Sigmoid colon (tissue), 7 donors: ENCODE measurements around the gene LIMS2. TPM values are rescaled to one million over a fixed set of nuclear protein-coding genes. Genes with fewer than 3 reads are reported as not detected.

ENCODE experiments used
- DNase-seq: peaks from one replicate; pipeline ENCODE4 v3.0.0-alpha.2; 2019
- H3K27ac ChIP-seq, 4 donors: fragments of 200-600 bp; sonication (generic); one replicate each; pipeline ENCODE4 v1.5.1; 2016 to 2019; ENCODE audit warnings: mild to moderate bottlenecking in 1 of 4
- H3K27me3 ChIP-seq, 3 donors: fragments of 200-600 bp; sonication (generic); one replicate each; pipeline ENCODE4 v1.5.1; 2019; ENCODE audit warnings: mild to moderate bottlenecking in 1 of 3
- H3K36me3 ChIP-seq, 4 donors: fragments of 200-600 bp; sonication (generic); one replicate each; pipeline ENCODE4 v1.5.1; 2016 to 2019
- H3K4me1 ChIP-seq, 4 donors: fragments of 200-600 bp; sonication (generic); one replicate each; pipeline ENCODE4 v1.5.1; 2017 to 2019
- H3K4me3 ChIP-seq, 4 donors: fragments of 200-600 bp; sonication (generic); one replicate each; pipeline ENCODE4 v1.5.1; 2017 to 2019; ENCODE audit warnings: mild to moderate bottlenecking in 2 of 4, moderate library complexity in 1 of 4
- H3K9me3 ChIP-seq, 4 donors: fragments of 200-600 bp in 3 of 4; sonication (generic) in 3 of 4; one replicate each; pipeline versions ENCODE4 v1.5.1 to v1.6.1; 2013 to 2019
- CTCF ChIP-seq, 4 experiments: fragments of 450-650 bp in 3 of 4; fragments of 200-600 bp in 1 of 4; IDR thresholded peaks; one replicate each; pipeline ENCODE4 v1.5.1; 2016 to 2019; ENCODE audit warnings: antibody characterized with exemption in 4 of 4, mild to moderate bottlenecking in 3 of 4, moderate library complexity in 2 of 4
- EP300 ChIP-seq, 4 donors: sonication (generic); formaldehyde crosslinking; IDR thresholded peaks; one replicate each; pipeline ENCODE4 v1.6.1; 2017; ENCODE audit warnings: antibody characterized with exemption in 4 of 4
- POLR2A ChIP-seq, 2 donors: fragments of 450-650 bp; IDR thresholded peaks; one replicate each; pipeline ENCODE4 v1.6.1; 2016; ENCODE audit warnings: antibody characterized with exemption in 2 of 2, mild to moderate bottlenecking in 2 of 2, moderate library complexity in 2 of 2
- POLR2AphosphoS5 ChIP-seq, 4 donors: sonication (generic); formaldehyde crosslinking; IDR thresholded peaks; one replicate each; pipeline ENCODE4 v1.6.1; 2017; ENCODE audit warnings: antibody characterized with exemption in 4 of 4
- WGBS, 2 donors: extraction: QIAGEN DNeasy Blood & Tissue Kit; methylation state at CpG; one replicate each; pipeline ENCODE4 v1.1.7; 2013; 5-methylcytosine and 5-hydroxymethylcytosine counted together
- intact Hi-C: fragments of 100-400 bp; cut with DNase I; formaldehyde crosslinking; loops from one replicate; pipeline ENCODE4 v1.15.1; 2023
- polyA plus RNA-seq, 3 donors: library from polyadenylated mRNA; stranded (reverse); fragments of 200-250 nt; gene quantifications; one replicate each; pipeline ENCODE4 v1.2.3, GENCODE V29; 2013
- total RNA-seq, 4 donors: library from RNA; depleted of rRNA; stranded (reverse); fragments of >200 nt; gene quantifications; one replicate each; pipeline ENCODE4 v1.1.0, GENCODE V29; 2016
- donor health status: healthy with polysubstance abuse.
- donor health status: Bipolar disorder and iron deficiency.
- donor health status: healthy.

The LIMS2 gene
- total and polyA plus RNA-seq, 7 donors = 3.2 to 357 (median 125) TPM

- Histone ChIP-seq H3K9me3 (no peaks in the 10 kb centered on the region), H3K4me3 (no peak overlapping the region), H3K4me1 (peaks cover 0 to 99% (median 93%) of the 10 kb centered on the region in 4 donors), H3K27ac (peak overlapping the region; percentile 78 to 97 (median 92)), H3K36me3 (peaks cover 18 to 64% (median 32%) of the 10 kb centered on the region in 4 donors), H3K27me3 (no peaks in the 10 kb centered on the region)
- TF ChIP-seq POLR2A (IDR thresholded peaks at IDR 0.05) = no peak
- TF ChIP-seq EP300 (IDR thresholded peaks at IDR 0.05) = no peak
- no peak for TF ChIP-seq CTCF (IDR thresholded peaks at IDR 0.05)
- no peak for TF ChIP-seq POLR2AphosphoS5 (IDR thresholded peaks at IDR 0.05)
- 66 to 78% methylated on average over 1 of the region's 1 CpG for WGBS, 2 donors
- intact Hi-C loops = loop anchor here (5.0 kb wide), 1 partner anchor 52 kb away; no protein-coding TSS in a partner anchor
- no peak for DNase-seq
Observed at GRCh38 chr2:127645026-127645394, 30.3 kb downstream of the LIMS2 start.

- H3K9me3 ChIP-seq = no peaks in the 10 kb centered on the region
- peak overlapping the region; percentile 57 to 97 (median 92) for H3K27ac ChIP-seq
- H3K27me3 ChIP-seq = no peaks in the 10 kb centered on the region
- H3K4me3 ChIP-seq = no peak overlapping the region
- DNase-seq = peak; percentile 54
- H3K4me1 ChIP-seq = peaks cover 0 to 98% (median 90%) of the 10 kb centered on the region in 4 donors
- TF ChIP-seq POLR2AphosphoS5 (IDR thresholded peaks at IDR 0.05) (peak in 2 of 4 donors; percentile 32 to 33), EP300 (IDR thresholded peaks at IDR 0.05) (no peak), POLR2A (IDR thresholded peaks at IDR 0.05) (no peak)
- 86 to 91% methylated on average over 19 of the region's 19 CpGs for WGBS, 2 donors
- intact Hi-C loops = loop anchor here (5.0 kb wide), 1 partner anchor 53 kb away; no protein-coding TSS in a partner anchor
- H3K36me3 ChIP-seq = peaks cover 24 to 69% (median 37%) of the 10 kb centered on the region in 4 donors
Observed at GRCh38 chr2:127644066-127645025, 31.0 kb downstream of the LIMS2 start.

GRCh38 chr2:127643439-127644065, 31.8 kb downstream of the LIMS2 start:
- intact Hi-C loops = no loop called here
- WGBS, 2 donors = 94 to 95% methylated on average over 15 of the region's 15 CpGs
- no peak for TF ChIP-seq POLR2A (IDR thresholded peaks at IDR 0.05)
- TF ChIP-seq CTCF (IDR thresholded peaks at IDR 0.05) = no peak
- no peak for TF ChIP-seq POLR2AphosphoS5 (IDR thresholded peaks at IDR 0.05)
- no peak for TF ChIP-seq EP300 (IDR thresholded peaks at IDR 0.05)

GRCh38 chr2:127642706-127643438, 32.5 kb downstream of the LIMS2 start:
- no peaks in the 10 kb centered on the region for H3K27me3 ChIP-seq
- H3K4me1 ChIP-seq = peaks cover 0 to 96% (median 84%) of the 10 kb centered on the region in 4 donors
- TF ChIP-seq EP300 (IDR thresholded peaks at IDR 0.05) = no peak
- no peak for TF ChIP-seq POLR2A (IDR thresholded peaks at IDR 0.05)
- TF ChIP-seq CTCF (IDR thresholded peaks at IDR 0.05) = no peak
- TF ChIP-seq POLR2AphosphoS5 (IDR thresholded peaks at IDR 0.05) = peak in 2 of 4 donors; percentile 10 to 27
- intact Hi-C loops = no loop called here
- 86 to 87% methylated on average over 17 of the region's 17 CpGs for WGBS, 2 donors
- DNase-seq = no peak
- H3K4me3 ChIP-seq = no peak overlapping the region
- H3K9me3 ChIP-seq = no peaks in the 10 kb centered on the region
- H3K36me3 ChIP-seq = peaks cover 34 to 76% (median 47%) of the 10 kb centered on the region in 4 donors
- H3K27ac ChIP-seq = peak overlapping the region; percentile 57 to 97 (median 92)

More at GRCh38 chr2:127643439-127644065, 31.8 kb downstream of the LIMS2 start:
- H3K27me3 ChIP-seq = no peaks in the 10 kb centered on the region
- peak overlapping the region; percentile 57 to 97 (median 92) for H3K27ac ChIP-seq
- no peak for DNase-seq
- peaks cover 32 to 74% (median 45%) of the 10 kb centered on the region in 4 donors for H3K36me3 ChIP-seq
- H3K9me3 ChIP-seq = no peaks in the 10 kb centered on the region
- H3K4me3 ChIP-seq = no peak overlapping the region
- peaks cover 0 to 96% (median 87%) of the 10 kb centered on the region in 4 donors for H3K4me1 ChIP-seq
